Ishikawa (cell line): ENCODE measurements around the gene MAP7D1.

Experiments
- CEBPB ChIP-seq: IDR thresholded peaks from 2 replicates; pipeline ENCODE4 v1.6.1; 2012
- CREB1 ChIP-seq: IDR thresholded peaks from 2 replicates; pipeline ENCODE4 v1.6.1; 2012; ENCODE audit warnings: low read depth
- EGR1 ChIP-seq: IDR thresholded peaks from 2 replicates; pipeline ENCODE4 v1.6.1; 2012
- EP300 ChIP-seq: IDR thresholded peaks from 2 replicates; pipeline ENCODE4 v1.6.1; 2012; ENCODE audit warnings: borderline replicate concordance
- FOXM1 ChIP-seq: IDR thresholded peaks from 2 replicates; pipeline ENCODE4 v1.6.1; 2012; ENCODE audit warnings: low read depth, borderline replicate concordance
- MAX ChIP-seq: IDR thresholded peaks from 2 replicates; pipeline ENCODE4 v1.6.1; 2012
- NFIC ChIP-seq: IDR thresholded peaks from 2 replicates; pipeline ENCODE4 v1.6.1; 2012
- RAD21 ChIP-seq: IDR thresholded peaks from 2 replicates; pipeline ENCODE4 v1.6.1; 2012; ENCODE audit warnings: low read depth
- REST ChIP-seq: IDR thresholded peaks from 2 replicates; pipeline ENCODE4 v1.6.1; 2012; ENCODE audit warnings: low read depth, mild to moderate bottlenecking
- TAF1 ChIP-seq: IDR thresholded peaks from 2 replicates; pipeline ENCODE4 v1.6.1; 2012; ENCODE audit warnings: low read depth, mild to moderate bottlenecking
- TCF12 ChIP-seq: IDR thresholded peaks from 2 replicates; pipeline ENCODE4 v1.6.1; 2012; ENCODE audit warnings: low read depth
- TEAD4 ChIP-seq: IDR thresholded peaks from 2 replicates; pipeline ENCODE4 v1.6.1; 2012
- USF1 ChIP-seq: IDR thresholded peaks from 2 replicates; pipeline ENCODE4 v1.6.1; 2012
- YY1 ChIP-seq: IDR thresholded peaks from 2 replicates; pipeline ENCODE4 v1.6.1; 2012; ENCODE audit warnings: low read depth
- ZBTB7A ChIP-seq: IDR thresholded peaks from 2 replicates; pipeline ENCODE4 v1.6.1; 2012; ENCODE audit warnings: low read depth

The MAP7D1 gene

GRCh38 chr1:36187800-36188593, 32.0 kb downstream of the MAP7D1 start:
- TF ChIP-seq CEBPB (no peak), MAX (no peak; the same call in 1 of the 2 replicates), YY1 (peak; percentile 37; the same call in 1 of the 2 replicates), RAD21 (peak; percentile 99)

GRCh38 chr1:36198641-36199040, 42.7 kb downstream of the MAP7D1 start:
- TF ChIP-seq YY1 (no peak), REST (no peak), EP300 (no peak), RAD21 (no peak), EGR1 (no peak)

- TF ChIP-seq TAF1, result no peak
- no peak for TF ChIP-seq EP300
- no peak for TF ChIP-seq FOXM1
- no peak for TF ChIP-seq CREB1
- no peak for TF ChIP-seq TCF12
- no peak for TF ChIP-seq YY1
- TF ChIP-seq CEBPB, result no peak
- TF ChIP-seq MAX, result no peak
- TF ChIP-seq USF1, result no peak
- TF ChIP-seq RAD21, result no peak; the same call in 1 of the 2 replicates
- TF ChIP-seq EGR1, result no peak
- no peak for TF ChIP-seq ZBTB7A
- no peak for TF ChIP-seq REST
- no peak for TF ChIP-seq NFIC
- no peak for TF ChIP-seq TEAD4
Observed at GRCh38 chr1:36199934-36200741, 44.2 kb downstream of the MAP7D1 start.

GRCh38 chr1:36203027-36203553, 47.1 kb downstream of the MAP7D1 start:
- TF ChIP-seq MAX, result no peak
- TF ChIP-seq TCF12, result no peak
- TF ChIP-seq ZBTB7A, result no peak
- TF ChIP-seq NFIC, result no peak
- no peak for TF ChIP-seq REST
- TF ChIP-seq CREB1, result no peak
- TF ChIP-seq FOXM1, result no peak
- no peak for TF ChIP-seq EP300
- no peak for TF ChIP-seq RAD21
- no peak for TF ChIP-seq TEAD4
- no peak for TF ChIP-seq TAF1
- no peak for TF ChIP-seq USF1
- TF ChIP-seq YY1, result no peak
- TF ChIP-seq CEBPB, result no peak
- no peak for TF ChIP-seq EGR1
